Measurements from ENCODE around the gene SLC18A2. TPM values are rescaled to one million over a fixed set of nuclear protein-coding genes. Genes with fewer than 3 reads are reported as not detected.

Gene SLC18A2
- total RNA-seq, 1 donor from 2014 or later = 5.7 TPM

GRCh38 chr10:117237401-117237991, 3.4 kb upstream of the SLC18A2 start:
- DNase-seq (ENCODE audit: low spot score) = no peak

- DNase-seq (ENCODE audit: low spot score) = no peak
These were observed 1.9 kb upstream of the SLC18A2 start for GRCh38 chr10:117239051-117239450.

- no peak for DNase-seq (ENCODE audit: low spot score)
These were observed 943 bp upstream of the SLC18A2 start for GRCh38 chr10:117239721-117240620.

- no peak for DNase-seq (ENCODE audit: low spot score)
These were observed 888 bp downstream of the SLC18A2 start for GRCh38 chr10:117241541-117242462.

- DNase-seq (ENCODE audit: low spot score) = no peak
These were observed 1.5 kb downstream of the SLC18A2 start for GRCh38 chr10:117242463-117242832.

- no peak for DNase-seq (ENCODE audit: low spot score)
These were observed 6.2 kb downstream of the SLC18A2 start for GRCh38 chr10:117246997-117247671.

- DNase-seq (ENCODE audit: low spot score) = no peak
These were observed 8.0 kb downstream of the SLC18A2 start for GRCh38 chr10:117248750-117249465.

GRCh38 chr10:117249493-117250093, 8.7 kb downstream of the SLC18A2 start:
- no peak for DNase-seq (ENCODE audit: low spot score)

GRCh38 chr10:117250411-117250810, 9.5 kb downstream of the SLC18A2 start:
- no peak for DNase-seq (ENCODE audit: low spot score)

- DNase-seq (ENCODE audit: low spot score) = no peak
These were observed 13.0 kb downstream of the SLC18A2 start for GRCh38 chr10:117253908-117254307.

- DNase-seq (ENCODE audit: low spot score) = no peak
These were observed 13.4 kb downstream of the SLC18A2 start for GRCh38 chr10:117254338-117254737.

GRCh38 chr10:117254774-117255735, 14.1 kb downstream of the SLC18A2 start:
- DNase-seq (ENCODE audit: low spot score) = no peak

GRCh38 chr10:117255835-117256460, 15.0 kb downstream of the SLC18A2 start:
- no peak for DNase-seq (ENCODE audit: low spot score)

- DNase-seq (ENCODE audit: low spot score) = no peak
These were observed 16.0 kb downstream of the SLC18A2 start for GRCh38 chr10:117256910-117257309.

GRCh38 chr10:117257721-117258120, 16.8 kb downstream of the SLC18A2 start:
- DNase-seq (ENCODE audit: low spot score) = no peak

- no peak for DNase-seq (ENCODE audit: low spot score)
These were observed 18.4 kb downstream of the SLC18A2 start for GRCh38 chr10:117259279-117259678.

GRCh38 chr10:117260084-117260483, 19.2 kb downstream of the SLC18A2 start:
- DNase-seq (ENCODE audit: low spot score) = no peak

- no peak for DNase-seq (ENCODE audit: low spot score)
These were observed 20.6 kb downstream of the SLC18A2 start for GRCh38 chr10:117261501-117261900.
